Activated naive CD4-positive, alpha-beta T cell treated with anti-CD3 and anti-CD28 coated beads, Interleukin-2, amount 50 U/mL, for 16 hours (primary cell): ENCODE data around the gene KRTAP10-6.
"Not testable (repeated sequence)": the region's sequence is repeated elsewhere in the genome, so short reads cannot be mapped to it uniquely, and the experiment has no call there.

ENCODE experiments used
- DNase-seq: peaks from one replicate; pipeline ENCODE4 v3.0.0-alpha.2; 2020

The KRTAP10-6 gene, protein sequence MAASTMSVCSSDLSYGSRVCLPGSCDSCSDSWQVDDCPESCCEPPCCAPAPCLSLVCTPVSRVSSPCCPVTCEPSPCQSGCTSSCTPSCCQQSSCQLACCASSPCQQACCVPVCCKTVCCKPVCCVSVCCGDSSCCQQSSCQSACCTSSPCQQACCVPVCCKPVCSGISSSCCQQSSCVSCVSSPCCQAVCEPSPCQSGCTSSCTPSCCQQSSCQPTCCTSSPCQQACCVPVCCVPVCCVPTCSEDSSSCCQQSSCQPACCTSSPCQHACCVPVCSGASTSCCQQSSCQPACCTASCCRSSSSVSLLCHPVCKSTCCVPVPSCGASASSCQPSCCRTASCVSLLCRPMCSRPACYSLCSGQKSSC

DNA sequence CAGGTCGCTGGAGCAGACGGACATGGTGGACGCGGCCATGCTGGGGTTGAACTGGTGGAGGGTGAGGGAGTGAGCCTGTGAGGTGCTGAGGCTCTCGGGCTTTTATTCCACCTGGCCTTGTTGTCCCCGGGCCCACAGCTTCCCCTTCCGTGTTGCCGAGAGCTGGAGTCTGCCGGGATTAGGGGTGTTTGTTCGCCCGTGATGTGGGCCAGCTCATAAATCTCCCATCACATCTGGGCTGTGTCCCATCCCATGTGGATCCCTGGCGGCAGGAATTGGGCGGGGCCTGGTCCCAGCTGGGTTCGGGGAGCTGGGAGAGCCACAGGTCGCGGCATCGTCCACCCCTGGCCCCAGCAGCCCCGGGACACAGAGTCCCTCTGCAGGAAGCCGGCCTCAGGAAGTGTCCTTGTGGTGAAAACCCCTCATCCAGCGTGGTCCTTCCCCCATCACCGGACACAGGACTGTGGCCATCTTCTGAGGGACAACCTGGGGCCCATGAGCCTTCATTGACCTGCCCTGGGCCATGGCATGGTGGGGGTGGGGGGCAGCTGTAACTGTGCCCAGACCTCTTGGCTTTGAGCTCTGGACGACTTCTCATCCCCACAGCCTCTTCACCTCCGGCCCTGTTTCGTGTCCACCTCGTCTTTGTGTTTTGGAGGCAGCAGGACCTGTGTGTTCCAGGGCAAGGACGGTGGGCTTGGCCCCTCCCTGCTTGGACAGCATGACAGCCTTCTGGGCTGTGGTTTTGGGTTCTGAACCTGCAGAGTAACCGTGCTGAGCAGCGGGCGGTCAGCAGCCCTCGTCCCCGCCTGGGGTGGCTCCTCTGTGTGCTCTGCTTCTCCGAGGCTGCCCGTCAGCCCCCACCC is at the start of gene KRTAP10-6:
TSS of gene KRTAP10-6 (minus strand) at position 60 of the 866 bp plus-strand sequence. CDS start at position 39, 21 bp downstream.
- DNase-seq, result no peak

DNA sequence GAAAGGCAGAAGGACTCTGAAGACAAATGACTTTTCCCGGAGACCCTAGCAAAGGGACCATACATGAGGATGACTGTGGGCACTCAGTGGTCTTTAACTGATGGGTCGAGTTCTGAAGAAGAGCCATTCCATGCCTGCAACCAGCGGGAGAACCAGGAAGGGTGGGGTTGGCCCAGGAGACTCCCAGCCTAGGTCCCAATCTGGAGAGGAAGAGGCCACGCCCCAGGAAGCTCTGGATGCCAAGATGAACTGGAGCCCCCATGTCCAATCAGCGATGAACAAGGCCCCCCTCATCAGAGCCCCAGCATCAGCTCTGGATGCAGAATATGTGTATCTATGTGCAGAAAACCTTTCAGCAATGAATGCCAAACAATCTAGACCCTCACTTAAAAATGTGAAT is 48.5 kb upstream of the KRTAP10-6 start:
- DNase-seq, result no peak

DNA sequence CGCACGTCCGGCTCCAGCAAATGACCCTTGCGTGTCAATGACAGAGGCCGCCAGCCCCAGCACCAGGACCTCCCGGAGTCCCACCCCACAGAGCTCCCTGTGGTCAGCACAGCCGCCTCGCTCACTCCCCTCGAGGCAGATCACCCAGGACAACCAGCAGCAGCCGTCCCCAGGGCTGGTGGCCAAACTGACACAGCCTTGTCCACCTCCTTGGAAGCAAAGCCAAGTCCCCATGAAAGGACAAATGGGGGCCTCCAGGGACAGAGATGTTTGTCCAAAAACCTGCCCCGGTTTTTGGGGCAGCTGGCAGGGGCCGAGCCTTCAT is 47.0 kb upstream of the KRTAP10-6 start:
- DNase-seq, result no peak

DNA sequence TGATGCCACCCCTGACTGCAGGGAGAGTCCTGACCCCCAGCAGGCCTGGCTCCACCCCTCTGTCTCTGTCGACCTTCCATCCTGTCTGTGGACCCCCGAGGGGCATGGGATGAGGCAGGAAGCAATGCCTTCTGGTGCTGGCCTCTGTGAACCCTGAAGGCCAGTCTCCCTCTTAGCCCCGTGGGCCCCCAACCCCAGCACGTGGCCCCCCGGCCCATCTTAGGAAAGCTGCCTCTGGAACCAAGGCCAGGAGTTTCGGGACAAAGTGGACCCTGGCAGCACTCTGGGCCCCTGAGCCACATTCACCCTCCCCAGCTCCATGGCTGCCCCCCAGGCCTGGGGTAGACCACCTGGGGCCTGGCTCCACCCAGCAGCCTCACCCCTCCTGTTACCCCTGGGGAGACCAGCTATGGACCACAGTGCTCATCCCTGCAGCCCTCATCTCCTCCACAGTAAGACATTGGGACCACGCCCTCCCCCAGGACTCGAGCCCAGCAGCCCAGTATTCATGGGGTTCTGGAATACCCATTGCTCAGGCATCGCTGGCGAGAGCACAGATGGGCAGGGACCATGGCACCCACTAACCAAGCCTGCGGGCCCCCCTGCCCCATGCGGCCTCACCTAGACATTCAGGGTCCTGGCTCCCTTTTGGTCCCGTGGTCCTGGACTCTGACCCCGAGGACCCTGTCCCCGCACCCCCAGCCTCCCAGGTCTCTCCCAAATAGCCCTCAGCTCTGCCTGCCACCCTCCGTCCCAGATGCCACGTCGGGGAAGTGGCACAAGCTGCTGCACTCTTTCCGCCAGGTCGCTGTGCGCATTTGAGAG is 46.4 kb upstream of the KRTAP10-6 start:
- not testable (repeated sequence) for DNase-seq

DNA sequence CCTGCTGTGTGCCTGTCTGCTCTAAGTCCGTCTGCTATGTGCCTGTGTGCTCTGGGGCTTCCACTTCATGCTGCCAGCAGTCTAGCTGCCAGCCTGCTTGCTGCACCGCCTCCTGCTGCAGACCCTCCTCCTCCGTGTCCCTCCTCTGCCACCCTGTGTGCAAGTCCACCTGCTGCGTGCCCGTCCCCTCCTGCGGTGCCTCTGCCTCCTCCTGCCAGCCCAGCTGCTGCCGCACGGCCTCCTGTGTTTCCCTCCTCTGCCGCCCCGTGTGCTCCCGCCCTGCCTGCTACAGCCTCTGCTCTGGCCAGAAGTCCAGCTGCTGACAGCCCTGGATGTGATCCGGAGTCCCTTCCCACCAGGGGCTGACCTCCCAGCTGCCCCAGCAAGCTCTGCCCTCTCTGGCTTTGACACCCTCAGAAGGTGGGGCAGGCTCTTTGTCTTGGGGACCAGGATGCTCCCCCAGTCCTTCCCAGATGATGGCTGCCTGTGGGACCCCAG is 45.6 kb upstream of the KRTAP10-6 start:
- not testable (repeated sequence) for DNase-seq

DNA sequence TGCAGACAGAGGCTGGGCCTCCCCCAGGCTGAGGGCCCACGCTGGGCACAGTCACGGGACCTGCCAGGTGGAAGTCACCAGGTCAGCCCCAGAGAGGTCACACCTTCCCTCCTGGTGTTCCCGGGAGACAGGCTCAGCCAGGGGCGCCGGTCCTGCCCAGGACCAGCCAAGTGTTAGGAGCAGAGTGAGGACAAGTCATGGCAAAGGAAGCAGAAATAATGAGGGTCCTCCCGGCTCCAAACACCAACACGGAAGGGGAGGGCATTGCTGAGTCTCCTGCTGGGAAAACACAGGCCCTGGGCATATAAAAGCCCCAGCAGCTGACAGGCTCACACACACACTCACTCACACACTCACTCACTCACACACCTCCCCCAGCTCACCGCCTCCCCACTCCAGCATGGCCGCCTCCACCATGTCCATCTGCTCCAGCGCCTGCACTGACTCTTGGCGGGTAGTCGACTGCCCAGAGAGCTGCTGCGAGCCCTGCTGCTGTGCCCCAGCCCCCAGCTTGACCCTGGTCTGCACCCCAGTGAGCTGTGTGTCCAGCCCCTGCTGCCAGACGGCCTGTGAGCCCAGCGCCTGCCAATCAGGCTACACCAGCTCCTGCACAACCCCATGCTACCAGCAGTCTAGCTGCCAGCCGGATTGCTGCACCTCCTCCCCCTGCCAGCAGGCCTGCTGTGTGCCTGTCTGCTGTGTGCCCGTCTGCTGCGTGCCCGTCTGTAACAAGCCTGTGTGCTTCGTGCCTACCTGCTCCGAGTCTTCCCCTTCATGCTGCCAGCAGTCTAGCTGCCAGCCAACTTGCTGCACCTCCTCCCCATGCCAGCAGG is 44.9 kb upstream of the KRTAP10-6 start, which contains the start of gene KRTAP10-10:
TSS of gene KRTAP10-10 (plus strand) at position 339 of the 833 bp plus-strand sequence. CDS start at position 401, 62 bp downstream.
- DNase-seq, result no peak

DNA sequence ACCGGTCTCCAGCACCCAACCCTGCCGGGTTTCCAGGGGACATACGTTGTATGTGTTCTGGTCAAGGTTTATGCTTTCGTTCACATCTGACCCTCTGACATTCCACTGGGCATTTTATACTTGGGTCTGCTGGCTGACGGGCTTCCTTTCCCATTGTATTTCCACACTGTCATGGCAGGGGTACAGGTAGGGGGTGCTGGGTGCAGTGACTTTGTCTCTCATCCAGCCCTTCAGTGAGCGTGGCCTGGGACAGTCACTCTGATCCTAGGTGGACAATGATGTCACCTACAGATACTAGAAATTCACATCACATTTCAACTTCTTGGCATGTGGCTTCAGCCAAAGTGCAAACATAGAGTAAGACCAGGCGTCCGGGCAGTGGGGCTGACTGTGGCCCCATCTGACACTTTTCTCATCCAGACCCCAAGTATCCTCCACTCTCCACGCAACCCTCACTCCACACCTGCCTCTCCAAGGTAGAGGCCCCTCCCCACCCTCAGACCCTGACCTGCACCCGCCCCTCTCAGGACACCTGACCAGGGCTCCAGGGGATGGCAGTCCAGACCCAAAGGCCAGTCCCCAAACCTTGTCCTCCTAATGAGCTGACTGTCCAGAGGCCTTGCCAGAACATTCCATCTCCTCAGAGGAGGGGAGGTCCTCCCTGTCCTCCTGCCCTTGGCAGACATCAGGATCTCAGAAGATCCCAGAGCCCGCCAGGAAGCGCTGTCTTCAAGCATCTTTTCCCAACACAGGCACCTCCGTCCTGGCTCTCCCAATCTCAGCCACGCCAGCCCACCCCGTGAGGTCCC is 44.1 kb upstream of the KRTAP10-6 start:
- no peak for DNase-seq

DNA sequence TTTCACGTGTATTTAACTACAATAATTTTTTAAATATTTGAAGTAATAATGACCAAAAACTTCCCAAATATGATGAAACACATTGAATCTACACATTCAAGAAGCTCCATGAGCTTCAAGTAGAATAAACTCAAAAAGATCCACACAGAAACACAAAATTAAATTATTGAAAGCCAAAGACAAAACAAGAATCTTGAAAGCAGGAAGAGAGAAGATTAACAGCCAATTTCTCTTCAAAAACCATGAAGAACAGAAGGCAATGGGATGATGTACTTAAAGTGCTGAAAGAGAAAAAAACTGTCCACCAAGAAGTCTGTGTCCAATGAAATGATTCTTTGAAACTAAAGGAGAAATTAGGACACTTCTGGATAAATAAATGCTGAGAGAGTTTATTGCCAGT is 39.8 kb upstream of the KRTAP10-6 start:
- no peak for DNase-seq

DNA sequence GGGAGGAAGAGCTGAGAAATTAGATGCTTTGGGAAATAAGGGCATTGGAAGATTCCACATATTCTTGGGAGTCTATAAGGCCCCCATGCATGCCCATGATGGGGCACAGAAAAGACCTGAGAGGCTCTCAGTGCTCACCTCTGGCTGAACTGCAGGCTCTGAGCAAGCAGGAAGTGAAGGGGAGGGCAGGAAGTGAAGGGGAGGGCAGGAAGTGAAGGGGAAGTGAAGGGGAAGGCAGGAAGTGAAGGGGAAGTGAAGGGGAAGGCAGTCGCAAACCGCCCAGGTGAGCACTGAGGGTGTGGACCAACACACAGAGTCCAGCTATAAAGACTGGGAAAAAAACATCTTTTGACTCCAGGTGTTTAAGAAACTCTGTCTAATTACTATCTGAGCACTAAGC is 38.1 kb upstream of the KRTAP10-6 start:
- no peak for DNase-seq

DNA sequence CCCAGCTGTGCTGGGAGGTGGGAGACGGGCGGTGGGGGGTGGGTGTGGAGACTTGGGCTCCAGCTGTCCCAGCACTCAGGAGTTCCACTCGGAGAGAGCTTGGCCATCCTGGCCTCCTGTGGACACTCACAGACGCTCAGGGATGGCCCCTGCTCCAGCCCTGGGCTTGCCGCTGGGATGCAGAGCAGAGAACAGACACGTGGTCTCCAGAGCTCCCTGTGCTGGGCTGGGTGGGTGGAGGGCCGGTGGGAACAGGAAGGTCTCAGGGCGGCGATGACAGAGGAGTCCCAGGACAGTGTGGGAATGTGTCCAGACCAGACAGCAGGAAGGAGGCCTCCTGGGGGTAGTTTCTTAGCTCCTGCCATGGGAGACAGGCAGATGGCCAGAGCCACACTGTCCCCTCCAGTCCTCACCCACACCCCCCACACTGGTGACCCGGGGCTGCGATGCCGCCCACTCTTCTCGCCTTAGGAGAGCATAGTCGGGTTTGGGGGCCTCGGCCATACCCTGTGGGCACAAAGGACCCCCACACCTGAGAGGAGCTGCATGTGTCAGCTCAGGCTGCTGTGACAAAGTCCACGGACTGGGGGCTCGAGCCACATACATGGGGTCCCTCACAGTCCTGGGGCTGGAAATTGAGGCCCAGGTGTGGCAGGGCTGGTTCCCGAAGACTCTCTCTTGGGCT is 36.5 kb upstream of the KRTAP10-6 start:
- no peak for DNase-seq

DNA sequence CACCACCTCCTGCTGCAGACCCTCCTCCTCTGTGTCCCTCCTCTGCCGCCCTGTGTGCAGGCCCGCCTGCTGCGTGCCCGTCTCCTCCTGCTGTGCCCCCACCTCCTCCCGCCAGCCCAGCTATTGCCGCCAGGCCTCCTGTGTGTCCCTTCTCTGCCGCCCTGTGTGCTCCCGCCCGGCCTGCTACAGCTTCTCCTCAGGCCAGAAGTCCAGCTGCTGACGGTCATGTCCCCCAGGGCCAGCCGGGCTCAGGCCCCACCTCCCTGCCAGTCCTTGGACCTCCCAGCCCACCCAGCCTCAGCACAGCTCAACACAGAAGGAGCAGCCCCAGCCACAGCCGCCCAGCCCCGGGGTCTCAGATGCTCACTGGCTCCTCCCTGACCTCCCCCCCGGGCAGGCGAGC is 35.5 kb upstream of the KRTAP10-6 start:
- DNase-seq, result not testable (repeated sequence)

DNA sequence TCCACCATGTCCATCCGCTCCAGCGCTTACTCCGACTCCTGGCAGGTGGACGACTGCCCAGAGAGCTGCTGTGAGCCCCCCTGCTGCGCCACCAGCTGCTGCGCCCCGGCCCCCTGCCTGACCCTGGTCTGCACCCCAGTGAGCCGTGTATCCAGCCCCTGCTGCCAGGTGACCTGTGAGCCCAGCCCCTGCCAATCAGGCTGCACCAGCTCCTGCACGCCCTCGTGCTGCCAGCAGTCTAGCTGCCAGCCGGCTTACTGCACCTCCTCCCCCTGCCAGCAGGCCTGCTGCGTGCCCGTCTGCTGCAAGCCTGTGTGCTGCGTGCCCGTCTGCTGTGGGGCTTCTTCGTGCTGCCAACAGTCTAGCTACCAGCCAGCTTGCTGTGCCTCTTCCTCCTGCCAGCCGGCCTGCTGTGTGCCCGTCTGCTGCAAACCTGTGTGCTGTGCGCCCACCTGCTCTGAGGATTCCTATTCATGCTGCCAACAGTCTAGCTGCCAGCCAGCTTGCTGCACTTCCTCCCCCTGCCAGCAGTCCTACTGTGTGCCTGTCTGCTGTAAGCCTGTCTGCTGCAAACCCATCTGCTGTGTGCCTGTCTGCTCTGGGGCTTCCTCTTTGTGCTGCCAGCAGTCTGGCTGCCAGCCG is 35.0 kb upstream of the KRTAP10-6 start:
- not testable (repeated sequence) for DNase-seq

DNA sequence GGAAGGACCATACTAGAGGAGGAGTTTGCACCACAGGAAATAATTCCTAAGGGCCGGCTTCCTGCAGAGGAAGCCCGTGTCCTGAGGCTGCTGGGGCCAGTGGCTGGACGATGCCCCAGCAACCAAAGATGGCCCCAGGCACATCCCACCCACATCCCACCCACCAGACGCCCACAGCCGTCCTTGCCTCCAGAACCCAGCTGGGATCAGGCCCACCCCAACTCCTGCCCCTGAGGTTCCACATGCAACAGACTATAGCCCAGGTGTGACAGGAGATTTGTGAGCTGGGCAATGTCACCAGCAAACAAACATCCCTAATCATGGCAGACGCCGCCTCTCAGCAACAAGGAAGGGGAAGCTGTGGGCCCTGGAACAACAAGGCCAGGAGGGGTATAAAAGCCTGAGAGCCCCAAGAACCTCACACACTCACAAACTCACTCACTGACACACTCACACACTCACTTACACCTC is 34.4 kb upstream of the KRTAP10-6 start, which contains the start of gene KRTAP10-9:
TSS of gene KRTAP10-9 (plus strand) at position 421 of the 471 bp plus-strand sequence. CDS start 79 bp downstream, outside the sequence.
- no peak for DNase-seq

DNA sequence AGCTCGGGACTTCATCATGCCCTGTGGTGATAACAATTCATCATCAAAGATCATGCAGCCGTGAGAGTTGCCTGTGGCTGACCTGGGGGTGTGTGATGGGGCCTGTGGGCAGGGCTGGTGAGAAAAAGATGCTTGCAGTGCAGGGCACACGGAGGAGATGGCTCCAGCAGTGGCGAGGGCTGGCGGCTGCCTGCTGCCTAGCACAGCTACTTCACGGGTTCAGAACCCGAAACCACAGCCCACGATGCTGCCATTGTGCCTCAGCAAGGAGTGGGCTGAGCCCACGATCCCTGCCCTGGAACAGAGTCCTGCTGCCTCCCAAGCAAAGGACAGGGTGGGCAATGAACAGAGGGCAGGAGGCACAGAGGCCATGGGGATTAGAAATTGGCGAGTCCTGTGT is 34.0 kb upstream of the KRTAP10-6 start:
- no peak for DNase-seq

DNA sequence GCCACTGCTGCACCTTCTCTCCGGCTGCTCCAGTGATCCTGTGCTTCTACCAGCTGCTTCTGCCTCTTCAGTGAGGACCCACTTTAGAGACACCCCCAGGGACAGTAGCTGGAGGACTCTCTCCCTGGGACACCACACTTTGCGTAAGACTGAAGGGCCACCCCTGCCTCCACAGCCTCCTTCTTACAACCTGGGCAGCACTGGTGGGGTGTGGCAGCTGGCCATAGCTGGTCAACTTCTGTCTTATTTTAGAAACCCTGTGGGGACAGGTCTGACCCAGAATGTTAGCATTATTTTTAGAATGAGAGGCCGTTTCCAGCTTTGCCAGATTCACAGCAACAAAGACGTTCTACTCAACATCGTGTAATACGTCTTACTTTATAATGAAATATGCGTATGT is 33.5 kb upstream of the KRTAP10-6 start:
- DNase-seq, result no peak

DNA sequence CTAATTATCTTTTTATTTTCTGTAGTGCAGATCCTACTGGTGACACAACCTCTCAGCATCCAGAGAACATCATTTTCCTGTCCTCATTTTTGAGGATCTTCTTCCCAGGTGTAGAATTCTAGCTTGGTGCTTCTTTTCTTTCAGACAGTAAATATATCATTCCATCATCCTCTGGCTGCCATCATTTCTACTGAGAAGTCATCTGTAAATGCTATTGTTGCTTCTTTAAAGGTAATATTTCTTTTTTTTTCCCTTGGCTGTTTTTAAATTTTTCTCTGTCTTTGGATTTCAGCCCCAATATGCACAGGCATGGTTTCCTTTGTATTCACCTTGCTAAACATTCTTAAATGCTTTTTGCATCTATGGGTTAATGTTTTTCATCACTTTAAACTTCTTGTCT is 31.3 kb upstream of the KRTAP10-6 start:
- DNase-seq, result no peak

DNA sequence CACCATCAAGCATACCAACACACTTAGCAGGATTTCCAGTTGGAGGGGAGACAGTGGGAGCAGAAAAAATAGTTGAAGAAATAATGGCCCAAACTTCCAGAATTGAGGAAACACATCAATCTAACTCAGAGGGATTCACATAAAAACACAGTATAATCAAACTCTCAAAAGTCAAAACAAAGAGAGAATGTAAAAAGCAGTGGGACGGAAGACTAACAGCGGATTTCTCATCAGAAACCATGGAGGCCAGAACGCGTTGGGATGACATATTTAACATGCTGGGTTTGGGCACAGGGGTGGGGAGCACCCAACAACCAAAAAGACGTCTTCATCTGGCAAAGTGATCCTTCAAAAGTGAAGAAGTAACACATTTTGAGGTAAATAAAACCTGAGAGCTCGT is 27.6 kb upstream of the KRTAP10-6 start:
- DNase-seq, result no peak

DNA sequence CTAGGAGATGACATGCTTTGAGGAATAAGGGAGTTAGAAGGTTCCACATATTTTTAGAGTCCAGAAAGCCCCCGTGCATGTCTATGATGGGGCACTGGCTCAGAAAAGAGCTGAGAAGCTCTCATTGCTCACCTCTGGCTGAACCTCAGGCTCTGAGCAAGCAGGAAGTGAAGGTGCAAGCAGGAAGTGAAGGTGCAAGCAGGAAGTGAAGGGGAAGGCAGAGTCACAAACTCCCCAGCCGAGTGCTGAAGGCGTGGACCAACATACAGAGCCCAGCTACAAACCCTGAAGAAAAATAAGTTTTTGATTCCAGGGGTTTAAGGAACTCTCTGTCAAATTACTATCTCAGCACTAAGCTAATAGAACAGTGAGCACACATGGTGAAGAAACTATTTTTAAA is 26.6 kb upstream of the KRTAP10-6 start:
- DNase-seq, result peak; percentile 59

DNA sequence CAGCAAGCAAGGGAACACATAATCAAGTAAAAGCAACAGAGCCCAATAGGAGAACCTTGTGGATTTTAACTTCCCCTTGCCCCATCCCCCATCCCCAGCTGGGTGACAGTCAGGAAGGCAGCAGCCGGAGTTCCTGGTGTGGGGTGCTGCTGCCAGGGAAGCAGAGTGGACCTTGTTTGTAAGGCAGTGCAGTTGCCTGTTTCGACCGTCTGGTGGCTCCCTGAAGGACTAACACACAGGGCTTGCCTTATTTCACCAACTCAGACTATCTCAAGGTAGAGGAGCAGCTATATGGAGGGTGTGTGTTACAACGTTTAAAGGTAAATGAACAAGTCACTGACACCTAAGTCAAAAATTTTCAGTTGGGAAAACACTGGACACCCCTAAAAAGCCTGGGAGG is 26.2 kb upstream of the KRTAP10-6 start:
- DNase-seq, result no peak

DNA sequence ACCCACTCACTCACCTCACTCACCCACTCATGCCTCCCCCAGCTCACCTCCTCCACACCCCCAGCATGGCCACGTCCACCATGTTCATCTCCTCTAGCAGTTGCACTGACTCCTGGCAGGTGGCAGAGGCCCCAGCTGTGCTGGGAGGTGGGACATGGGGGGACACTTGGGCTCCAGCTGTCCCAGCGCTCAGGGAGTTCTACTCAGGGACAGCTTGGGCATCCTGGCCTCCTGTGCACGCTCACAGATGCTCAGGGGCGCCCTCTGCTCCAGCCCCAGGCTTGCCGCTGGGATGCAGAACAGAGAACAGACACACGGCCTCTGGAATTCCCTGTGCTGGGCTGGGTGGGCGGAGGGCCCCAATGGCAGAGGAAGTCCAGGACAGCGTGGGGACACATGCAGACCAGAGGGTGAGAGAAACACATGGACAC is 24.8 kb upstream of the KRTAP10-6 start:
- DNase-seq, result no peak
